ENCODE data around the gene SH3BP2.
"Not testable (repeated sequence)": the region's sequence is repeated elsewhere in the genome, so short reads cannot be mapped to it uniquely, and the experiment has no call there.

Gene SH3BP2

GRCh38 chr4:2756691-2757350 lies 36.1 kb upstream of the SH3BP2 start:
- no peaks in the 10 kb centered on the region for H3K36me3 Mint-ChIP-seq
- H3K4me1 Mint-ChIP-seq, result peaks cover 23% of the 10 kb centered on the region
- H3K27me3 Mint-ChIP-seq, result no peaks in the 10 kb centered on the region
- H3K9me3 Mint-ChIP-seq, result no peaks in the 10 kb centered on the region
- H3K27ac Mint-ChIP-seq, result peak overlapping the region; percentile 73
- peak overlapping the region; percentile 82 for H3K4me3 Mint-ChIP-seq

GRCh38 chr4:2757426-2757825 lies 35.5 kb upstream of the SH3BP2 start:
- Mint-ChIP-seq H3K4me3 (peak overlapping the region; percentile 51), H3K27me3 (no peaks in the 10 kb centered on the region), H3K27ac (peak overlapping the region; percentile 73), H3K4me1 (peaks cover 19% of the 10 kb centered on the region), H3K36me3 (no peaks in the 10 kb centered on the region), H3K9me3 (no peaks in the 10 kb centered on the region)

- Mint-ChIP-seq H3K27ac (no peak overlapping the region), H3K4me3 (no peak overlapping the region), H3K9me3 (no peaks in the 10 kb centered on the region), H3K4me1 (no peaks in the 10 kb centered on the region), H3K36me3 (no peaks in the 10 kb centered on the region), H3K27me3 (no peaks in the 10 kb centered on the region)
Observed at GRCh38 chr4:2761035-2761923, 31.6 kb upstream of the SH3BP2 start.

- Mint-ChIP-seq H3K9me3 (no peaks in the 10 kb centered on the region), H3K27ac (no peak overlapping the region), H3K4me1 (no peaks in the 10 kb centered on the region), H3K36me3 (no peaks in the 10 kb centered on the region), H3K27me3 (no peaks in the 10 kb centered on the region), H3K4me3 (no peak overlapping the region)
Observed at GRCh38 chr4:2762048-2762447, 30.8 kb upstream of the SH3BP2 start.

- not testable (repeated sequence) for H3K4me1 Mint-ChIP-seq, H3K27me3 Mint-ChIP-seq, H3K27ac Mint-ChIP-seq, H3K36me3 Mint-ChIP-seq, H3K9me3 Mint-ChIP-seq, H3K4me3 Mint-ChIP-seq
Observed at GRCh38 chr4:2762486-2763370, 30.2 kb upstream of the SH3BP2 start.

GRCh38 chr4:2763511-2763967 lies 29.3 kb upstream of the SH3BP2 start:
- Mint-ChIP-seq H3K4me1 (no peaks in the 10 kb centered on the region), H3K27me3 (no peaks in the 10 kb centered on the region), H3K9me3 (no peaks in the 10 kb centered on the region), H3K36me3 (no peaks in the 10 kb centered on the region), H3K27ac (no peak overlapping the region), H3K4me3 (peak overlapping the region; percentile 44)

GRCh38 chr4:2765832-2766526 lies 26.9 kb upstream of the SH3BP2 start:
- H3K9me3 Mint-ChIP-seq, result no peaks in the 10 kb centered on the region
- H3K4me3 Mint-ChIP-seq, result no peak overlapping the region
- H3K27ac Mint-ChIP-seq, result no peak overlapping the region
- H3K27me3 Mint-ChIP-seq, result no peaks in the 10 kb centered on the region
- H3K4me1 Mint-ChIP-seq, result peaks cover 10% of the 10 kb centered on the region
- no peaks in the 10 kb centered on the region for H3K36me3 Mint-ChIP-seq

GRCh38 chr4:2767046-2767704 lies 25.7 kb upstream of the SH3BP2 start:
- no peaks in the 10 kb centered on the region for H3K36me3 Mint-ChIP-seq
- no peaks in the 10 kb centered on the region for H3K27me3 Mint-ChIP-seq
- H3K4me3 Mint-ChIP-seq, result no peak overlapping the region
- H3K27ac Mint-ChIP-seq, result no peak overlapping the region
- H3K9me3 Mint-ChIP-seq, result no peaks in the 10 kb centered on the region
- peaks cover 15% of the 10 kb centered on the region for H3K4me1 Mint-ChIP-seq

GRCh38 chr4:2767705-2768074 lies 25.2 kb upstream of the SH3BP2 start:
- no peaks in the 10 kb centered on the region for H3K27me3 Mint-ChIP-seq
- no peak overlapping the region for H3K4me3 Mint-ChIP-seq
- H3K9me3 Mint-ChIP-seq, result no peaks in the 10 kb centered on the region
- H3K4me1 Mint-ChIP-seq, result peaks cover 15% of the 10 kb centered on the region
- H3K27ac Mint-ChIP-seq, result no peak overlapping the region
- H3K36me3 Mint-ChIP-seq, result no peaks in the 10 kb centered on the region

- no peaks in the 10 kb centered on the region for H3K36me3 Mint-ChIP-seq
- peaks cover 15% of the 10 kb centered on the region for H3K4me1 Mint-ChIP-seq
- H3K27me3 Mint-ChIP-seq, result no peaks in the 10 kb centered on the region
- H3K9me3 Mint-ChIP-seq, result no peaks in the 10 kb centered on the region
- H3K4me3 Mint-ChIP-seq, result no peak overlapping the region
- no peak overlapping the region for H3K27ac Mint-ChIP-seq
Observed at GRCh38 chr4:2768124-2768523, 24.8 kb upstream of the SH3BP2 start.

GRCh38 chr4:2768921-2769336 lies 24.0 kb upstream of the SH3BP2 start:
- peaks cover 15% of the 10 kb centered on the region for H3K4me1 Mint-ChIP-seq
- H3K4me3 Mint-ChIP-seq, result no peak overlapping the region
- no peaks in the 10 kb centered on the region for H3K9me3 Mint-ChIP-seq
- H3K27me3 Mint-ChIP-seq, result no peaks in the 10 kb centered on the region
- peak overlapping the region; percentile 33 for H3K27ac Mint-ChIP-seq
- H3K36me3 Mint-ChIP-seq, result no peaks in the 10 kb centered on the region

- Mint-ChIP-seq H3K4me1 (peaks cover 15% of the 10 kb centered on the region), H3K27me3 (no peaks in the 10 kb centered on the region), H3K9me3 (no peaks in the 10 kb centered on the region), H3K36me3 (no peaks in the 10 kb centered on the region), H3K27ac (no peak overlapping the region), H3K4me3 (no peak overlapping the region)
Observed at GRCh38 chr4:2771264-2771663, 21.6 kb upstream of the SH3BP2 start.

GRCh38 chr4:2780643-2781042 lies 12.2 kb upstream of the SH3BP2 start:
- H3K4me3 Mint-ChIP-seq, H3K9me3 Mint-ChIP-seq, H3K27me3 Mint-ChIP-seq, H3K36me3 Mint-ChIP-seq, H3K4me1 Mint-ChIP-seq, H3K27ac Mint-ChIP-seq: not testable (repeated sequence)

- H3K36me3 Mint-ChIP-seq, result no peaks in the 10 kb centered on the region
- H3K27ac Mint-ChIP-seq, result no peak overlapping the region
- H3K9me3 Mint-ChIP-seq, result no peaks in the 10 kb centered on the region
- no peaks in the 10 kb centered on the region for H3K27me3 Mint-ChIP-seq
- H3K4me3 Mint-ChIP-seq, result no peak overlapping the region
- peaks cover 22% of the 10 kb centered on the region for H3K4me1 Mint-ChIP-seq
Observed at GRCh38 chr4:2781911-2782310, 11.0 kb upstream of the SH3BP2 start.

GRCh38 chr4:2783790-2784189 lies 9.1 kb upstream of the SH3BP2 start:
- Mint-ChIP-seq H3K4me3 (no peak overlapping the region), H3K4me1 (peaks cover 37% of the 10 kb centered on the region), H3K27ac (peak overlapping the region; percentile 30), H3K27me3 (no peaks in the 10 kb centered on the region), H3K9me3 (no peaks in the 10 kb centered on the region), H3K36me3 (no peaks in the 10 kb centered on the region)

All from activated naive CD4-positive, alpha-beta T cell treated with anti-CD3 and anti-CD28 coated beads, Interleukin-2, amount 50 U/mL, for 24 hours (primary cell).